Ascending aorta (tissue), 2 donors: ENCODE results near the gene MYO1E. TPM values are rescaled to one million over a fixed set of nuclear protein-coding genes. Genes with fewer than 3 reads are reported as not detected.
"Not testable (repeated sequence)": the region's sequence is repeated elsewhere in the genome, so short reads cannot be mapped to it uniquely, and the experiment has no call there.

Experiments
- DNase-seq, 2 donors: peaks; one replicate each; pipeline ENCODE4 v3.0.0-alpha.2; 2019; ENCODE audit warnings: low spot score in 2 of 2
- H3K27ac ChIP-seq, 2 donors: fragments of 200-600 bp; sonication (generic); one replicate each; pipeline ENCODE4 v1.5.1; 2016 to 2017; ENCODE audit warnings: mild to moderate bottlenecking in 1 of 2
- H3K27me3 ChIP-seq: fragments of 200-600 bp; sonication (generic); one replicate; pipeline ENCODE4 v1.5.1; 2017
- H3K36me3 ChIP-seq, 2 donors: fragments of 200-600 bp; sonication (generic); one replicate each; pipeline ENCODE4 v1.5.1; 2016
- H3K4me1 ChIP-seq, 2 donors: fragments of 200-600 bp; sonication (generic); one replicate each; pipeline ENCODE4 v1.5.1; 2016 to 2017; ENCODE audit warnings: mild to moderate bottlenecking in 1 of 2
- H3K4me3 ChIP-seq, 2 donors: fragments of 200-600 bp; sonication (generic); one replicate each; pipeline ENCODE4 v1.5.1; 2016 to 2017; ENCODE audit warnings: mild to moderate bottlenecking in 1 of 2
- H3K9me3 ChIP-seq, 2 donors: fragments of 200-600 bp; sonication (generic); one replicate each; pipeline ENCODE4 v1.5.1; 2016
- intact Hi-C: fragments of 100-400 bp; cut with DNase I; formaldehyde crosslinking; loops from one replicate; pipeline ENCODE4 v1.15.1; 2023
- total RNA-seq: library from RNA; depleted of rRNA; stranded (reverse); fragments of >200 nt; gene quantifications from one replicate; pipeline ENCODE4 v1.1.0, GENCODE V29; 2016
- TF ChIP-seq, protein P1 (sequence below), 3 experiments: fragments of 200-600 bp in 2 of 3; fragments of 450-650 bp in 1 of 3; sonication (generic) in 2 of 3; IDR thresholded peaks; one replicate each; pipeline ENCODE4 v1.5.1; 2016 to 2019; ENCODE audit warnings: antibody characterized with exemption in 3 of 3, mild to moderate bottlenecking in 1 of 3, moderate library complexity in 1 of 3

Gene MYO1E
- total RNA-seq, 1 donor from 2014 or later, result 48.0 TPM

DNA sequence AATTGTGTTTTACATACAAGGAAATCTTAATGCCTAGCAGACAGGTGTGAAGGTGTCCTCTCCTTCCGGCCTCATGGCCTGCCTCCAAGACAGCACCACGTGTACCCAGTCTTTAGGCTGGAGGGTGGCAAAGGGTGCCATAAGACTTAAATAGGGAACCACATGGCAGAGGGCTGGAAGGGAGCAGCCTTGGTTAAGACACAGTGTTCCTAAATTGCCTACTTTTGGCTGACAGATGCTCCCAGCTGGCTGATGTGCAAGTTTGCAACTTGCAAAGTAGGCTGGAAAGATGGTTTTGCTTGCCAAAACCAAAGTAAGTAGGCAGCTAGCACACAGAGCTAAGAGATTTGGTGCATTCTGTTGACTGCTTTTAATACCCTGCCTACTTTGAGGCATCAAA, 222.5 kb downstream of the MYO1E start:
- no peak for DNase-seq
- H3K36me3 ChIP-seq, result peaks cover 32 to 84% of the 10 kb centered on the region in 2 donors
- no peaks in the 10 kb centered on the region for H3K9me3 ChIP-seq
- peak overlapping the region in 1 of 2 donors; percentile 55 for H3K27ac ChIP-seq
- no peak overlapping the region for H3K4me3 ChIP-seq
- TF ChIP-seq, protein P1, sequence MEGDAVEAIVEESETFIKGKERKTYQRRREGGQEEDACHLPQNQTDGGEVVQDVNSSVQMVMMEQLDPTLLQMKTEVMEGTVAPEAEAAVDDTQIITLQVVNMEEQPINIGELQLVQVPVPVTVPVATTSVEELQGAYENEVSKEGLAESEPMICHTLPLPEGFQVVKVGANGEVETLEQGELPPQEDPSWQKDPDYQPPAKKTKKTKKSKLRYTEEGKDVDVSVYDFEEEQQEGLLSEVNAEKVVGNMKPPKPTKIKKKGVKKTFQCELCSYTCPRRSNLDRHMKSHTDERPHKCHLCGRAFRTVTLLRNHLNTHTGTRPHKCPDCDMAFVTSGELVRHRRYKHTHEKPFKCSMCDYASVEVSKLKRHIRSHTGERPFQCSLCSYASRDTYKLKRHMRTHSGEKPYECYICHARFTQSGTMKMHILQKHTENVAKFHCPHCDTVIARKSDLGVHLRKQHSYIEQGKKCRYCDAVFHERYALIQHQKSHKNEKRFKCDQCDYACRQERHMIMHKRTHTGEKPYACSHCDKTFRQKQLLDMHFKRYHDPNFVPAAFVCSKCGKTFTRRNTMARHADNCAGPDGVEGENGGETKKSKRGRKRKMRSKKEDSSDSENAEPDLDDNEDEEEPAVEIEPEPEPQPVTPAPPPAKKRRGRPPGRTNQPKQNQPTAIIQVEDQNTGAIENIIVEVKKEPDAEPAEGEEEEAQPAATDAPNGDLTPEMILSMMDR (IDR thresholded peaks at IDR 0.05), result no peak
- intact Hi-C loops, result no loop called here
- no peaks in the 10 kb centered on the region for H3K27me3 ChIP-seq
- H3K4me1 ChIP-seq, result peaks cover 7 to 13% of the 10 kb centered on the region in 2 donors

DNA sequence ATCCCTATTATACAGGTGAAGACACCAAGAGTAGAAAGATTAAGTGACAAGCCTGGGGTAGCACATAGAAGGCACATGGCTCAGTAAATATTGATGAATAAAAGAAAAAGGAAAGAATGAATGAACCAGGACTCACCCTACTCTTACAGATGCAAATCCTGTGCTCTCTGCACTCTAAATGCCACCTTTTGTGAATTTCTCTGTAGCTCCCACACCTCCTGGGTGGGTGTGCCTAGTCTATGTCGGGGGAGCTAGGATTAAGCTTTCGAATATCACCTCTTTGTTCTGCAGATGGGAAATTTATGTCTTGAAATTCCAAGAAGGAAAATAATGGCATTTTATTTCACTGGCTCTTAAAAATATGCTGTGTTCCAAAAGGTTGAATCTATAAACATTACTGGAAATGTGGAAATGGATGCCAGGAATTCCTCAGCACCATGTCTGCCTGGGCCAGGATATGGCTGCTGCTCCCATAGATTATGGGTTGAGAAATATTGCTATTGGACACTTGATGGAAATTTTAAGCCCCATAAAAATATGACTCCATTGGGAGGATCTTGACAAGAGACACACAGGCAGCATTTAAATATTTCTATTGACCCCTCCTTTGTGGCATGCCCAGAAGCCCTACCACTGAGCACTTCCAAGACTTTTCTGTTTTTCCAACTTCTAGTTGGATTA, 224.4 kb downstream of the MYO1E start:
- TF ChIP-seq, protein P1 (IDR thresholded peaks at IDR 0.05), result no peak
- DNase-seq, result no peak
- intact Hi-C loops, result loop anchor here (10.0 kb wide), 1 partner anchor 347 kb away; no protein-coding TSS in a partner anchor
- Histone ChIP-seq H3K27me3 (no peaks in the 10 kb centered on the region), H3K4me1 (peaks cover 7 to 13% of the 10 kb centered on the region in 2 donors), H3K27ac (peak overlapping the region; percentile 12 to 40), H3K4me3 (no peak overlapping the region), H3K36me3 (peaks cover 31 to 84% of the 10 kb centered on the region in 2 donors), H3K9me3 (no peaks in the 10 kb centered on the region)

DNA sequence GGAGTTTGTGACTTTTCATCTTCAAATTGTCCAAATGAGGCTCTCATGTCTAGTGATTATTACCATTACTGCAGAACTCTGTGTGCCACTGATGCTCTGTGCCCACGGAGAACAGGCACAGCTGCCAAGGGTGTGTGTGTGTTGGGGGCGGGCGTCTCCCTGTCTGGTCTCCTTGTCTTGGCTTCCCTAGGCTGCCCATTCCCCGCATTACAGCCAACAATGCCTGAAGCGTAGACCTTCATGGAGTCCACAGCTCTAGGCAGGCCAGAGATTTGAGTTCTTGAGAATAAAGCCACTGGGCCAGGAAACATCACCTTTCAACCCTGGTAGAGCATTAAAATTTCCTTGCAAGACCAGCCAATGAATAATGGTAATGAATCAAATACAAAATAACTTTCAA, 225.0 kb downstream of the MYO1E start:
- Histone ChIP-seq H3K27me3 (no peaks in the 10 kb centered on the region), H3K27ac (peak overlapping the region; percentile 12 to 40), H3K4me3 (no peak overlapping the region), H3K9me3 (no peaks in the 10 kb centered on the region), H3K4me1 (peaks cover 7 to 13% of the 10 kb centered on the region in 2 donors), H3K36me3 (peaks cover 30 to 84% of the 10 kb centered on the region in 2 donors)
- intact Hi-C loops, result loop anchor here (10.0 kb wide), 1 partner anchor 347 kb away; no protein-coding TSS in a partner anchor
- DNase-seq, result no peak
- TF ChIP-seq, protein P1 (IDR thresholded peaks at IDR 0.05), result no peak

DNA sequence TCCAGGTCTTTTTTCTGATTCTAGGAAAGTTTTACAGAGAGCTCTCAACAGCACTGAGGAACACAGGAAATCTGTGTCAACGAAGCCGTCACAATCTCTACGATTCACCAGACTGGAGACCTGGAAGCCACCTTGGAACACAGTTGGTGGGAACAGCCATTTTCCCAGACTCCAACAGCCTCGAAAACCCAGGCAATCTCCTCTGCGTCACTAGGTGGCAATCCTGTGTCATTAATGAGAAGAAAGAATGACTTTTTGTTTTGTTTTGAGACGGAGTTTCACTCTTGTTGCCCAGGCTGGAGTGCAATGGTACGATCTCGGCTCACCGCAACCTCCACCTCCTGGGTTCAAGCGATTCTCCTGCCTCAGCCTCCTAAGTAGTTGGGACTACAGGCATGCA, 228.1 kb downstream of the MYO1E start:
- not testable (repeated sequence) for DNase-seq, H3K4me1 ChIP-seq, H3K27me3 ChIP-seq, H3K27ac ChIP-seq, H3K4me3 ChIP-seq, H3K9me3 ChIP-seq
- intact Hi-C loops, result loop anchor here (10.0 kb wide), 1 partner anchor 350 kb away; no protein-coding TSS in a partner anchor
- H3K36me3 ChIP-seq, result peaks cover 26 to 74% of the 10 kb centered on the region in 2 donors
- TF ChIP-seq, protein P1 (IDR thresholded peaks at IDR 0.05), result peak in 1 of 3 experiments; percentile 9

DNA sequence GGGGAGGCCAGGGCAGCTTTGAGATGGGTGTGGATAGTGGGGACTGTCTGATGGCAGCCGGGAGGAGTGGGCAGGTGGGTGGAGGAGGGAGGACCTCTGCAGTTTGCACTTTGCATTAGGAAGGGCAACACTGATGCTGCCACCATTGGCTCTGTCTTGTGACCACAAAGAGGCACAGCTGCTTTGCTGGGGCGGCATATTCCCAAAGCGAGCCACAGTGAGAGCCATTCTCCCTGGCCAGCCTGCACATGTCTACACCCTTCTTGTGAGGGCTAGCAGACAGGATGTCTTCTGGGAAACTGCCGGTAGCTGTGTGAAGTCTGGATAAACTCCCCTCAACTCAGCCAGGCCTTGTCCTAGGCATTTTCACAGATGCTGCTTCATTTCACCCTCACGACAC, 229.4 kb downstream of the MYO1E start:
- TF ChIP-seq, protein P1 (IDR thresholded peaks at IDR 0.05), result no peak
- Histone ChIP-seq H3K9me3 (no peaks in the 10 kb centered on the region), H3K36me3 (peaks cover 28 to 76% of the 10 kb centered on the region in 2 donors), H3K27me3 (no peaks in the 10 kb centered on the region), H3K27ac (no peak overlapping the region), H3K4me3 (no peak overlapping the region), H3K4me1 (peaks cover 0 to 4% of the 10 kb centered on the region in 2 donors)
- intact Hi-C loops, result loop anchor here (10.0 kb wide), 1 partner anchor 352 kb away; no protein-coding TSS in a partner anchor
- DNase-seq, result no peak
